Common myeloid progenitor, CD34-positive (primary cell): Measurements from ENCODE around the gene GLT8D2.
"Not testable (repeated sequence)": the region's sequence is repeated elsewhere in the genome, so short reads cannot be mapped to it uniquely, and the experiment has no call there.

Experiments used
- CTCF ChIA-PET: fragments of 350-600 bp; sonication (Branson Sonifier 250); formaldehyde crosslinking; loops from one replicate; lab custom pipeline; 2021; ENCODE audit warnings: antibody characterized with exemption; lab: Charles Lee
- POLR2A ChIA-PET: fragments of 350-600 bp; sonication (Branson Sonifier 250); formaldehyde crosslinking; loops from one replicate; lab custom pipeline; 2021; ENCODE audit warnings: antibody characterized with exemption; lab: Charles Lee
- DNase-seq, 3 donors: peaks; one replicate each; pipeline versions ENCODE4 v3.0.0 to v3.0.0-alpha.2; 2013
- H3K27ac ChIP-seq, 2 experiments: 1 replicate in 1 of 2; 2 replicates in 1 of 2; pipeline ENCODE4 v1.7.0; 2013; ENCODE audit warnings: inconsistent platforms in 2 of 2, low read length in 2 of 2, mild to moderate bottlenecking in 2 of 2, low read depth in 1 of 2, moderate library complexity in 1 of 2; ENCODE audit not compliant: severe bottlenecking in 2 of 2, insufficient read depth in 1 of 2, poor library complexity in 1 of 2
- H3K27me3 ChIP-seq, 5 experiments: replicated peaks in 2 of 5; 1 replicate in 3 of 5; 2 replicates in 2 of 5; pipeline versions ENCODE4 v1.6.1 to v1.7.0; 2013; ENCODE audit warnings: low read length in 4 of 5, mild to moderate bottlenecking in 2 of 5, moderate library complexity in 2 of 5, inconsistent platforms in 1 of 5; ENCODE audit not compliant: insufficient read depth in 5 of 5, control insufficient read depth in 4 of 5
- H3K36me3 ChIP-seq, 4 experiments: 1 replicate in 2 of 4; 2 replicates in 2 of 4; pipeline versions ENCODE4 v1.6.1 to v1.7.0; 2013; ENCODE audit warnings: low read length in 3 of 4, control low read depth in 1 of 4, mild to moderate bottlenecking in 1 of 4; ENCODE audit not compliant: control insufficient read depth in 4 of 4, insufficient read depth in 4 of 4
- H3K4me1 ChIP-seq, 4 experiments: 1 replicate in 3 of 4; 2 replicates in 1 of 4; pipeline versions ENCODE4 v1.6.1 to v1.7.1; 2013; ENCODE audit warnings: low read length in 3 of 4, mild to moderate bottlenecking in 3 of 4, control low read depth in 1 of 4, inconsistent platforms in 1 of 4, moderate library complexity in 1 of 4; ENCODE audit not compliant: control insufficient read depth in 4 of 4, insufficient read depth in 4 of 4; ENCODE audit errors: control extremely low read depth in 1 of 4
- H3K4me3 ChIP-seq, 7 experiments: 1 replicate in 4 of 7; 2 replicates in 3 of 7; pipeline versions ENCODE4 v1.5.1 to v1.7.0; 2013; ENCODE audit warnings: mild to moderate bottlenecking in 7 of 7, low read length in 6 of 7, moderate library complexity in 6 of 7, inconsistent platforms in 2 of 7, low read depth in 2 of 7, control low read depth in 1 of 7; ENCODE audit not compliant: insufficient read depth in 4 of 7, control insufficient read depth in 1 of 7; ENCODE audit errors: extremely low read depth in 1 of 7
- H3K9me3 ChIP-seq, 5 experiments: 1 replicate in 4 of 5; 2 replicates in 1 of 5; pipeline versions ENCODE4 v1.6.1 to v1.7.1; 2013; ENCODE audit warnings: low read length in 4 of 5, mild to moderate bottlenecking in 2 of 5, inconsistent platforms in 1 of 5, low read depth in 1 of 5, moderate library complexity in 1 of 5; ENCODE audit not compliant: control insufficient read depth in 4 of 5, insufficient read depth in 2 of 5; ENCODE audit errors: control extremely low read depth in 1 of 5
- WGBS: methylation state at CpG from one replicate; pipeline ENCODE4 v1.1.5; 2013; ENCODE audit not compliant: insufficient coverage; 5-methylcytosine and 5-hydroxymethylcytosine counted together

The GLT8D2 gene

DNA sequence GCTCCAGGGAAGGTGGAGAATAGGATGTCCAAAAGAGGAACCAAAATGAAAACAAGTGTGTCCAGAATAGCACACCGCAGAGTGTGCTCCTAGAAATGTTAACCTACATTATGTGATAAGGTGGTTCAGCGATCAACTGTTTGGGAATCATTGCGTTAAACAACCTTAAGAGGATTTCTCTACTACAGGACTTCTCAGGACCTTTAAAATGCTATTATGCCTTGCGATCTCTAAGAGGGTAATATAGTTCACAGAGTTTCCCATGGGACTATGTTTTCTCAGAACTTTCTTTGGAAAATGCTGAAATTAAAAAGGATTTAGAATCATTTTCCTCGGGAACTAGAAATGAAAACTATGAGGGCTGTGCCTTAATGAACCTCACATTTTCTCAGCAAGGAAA lies 1.8 kb downstream of the GLT8D2 start:
- ChIA-PET POLR2A (no interaction called here), CTCF (interaction anchor here (1.7 kb wide), 1 partner anchor 61 kb away, joined by 4 read pairs; no protein-coding TSS in a partner anchor)
- no peaks in the 10 kb centered on the region for H3K36me3 ChIP-seq
- H3K4me1 ChIP-seq, result peaks cover 4 to 18% (median 12%) of the 10 kb centered on the region in 4 experiments
- no peaks in the 10 kb centered on the region for H3K9me3 ChIP-seq
- H3K4me3 ChIP-seq, result no peak overlapping the region
- WGBS, result 100% methylated on average over 4 of the region's 5 CpGs
- H3K27me3 ChIP-seq, result peaks cover 0 to 19% (median 9%) of the 10 kb centered on the region in 5 experiments
- no peak for DNase-seq
- H3K27ac ChIP-seq, result no peak overlapping the region

DNA sequence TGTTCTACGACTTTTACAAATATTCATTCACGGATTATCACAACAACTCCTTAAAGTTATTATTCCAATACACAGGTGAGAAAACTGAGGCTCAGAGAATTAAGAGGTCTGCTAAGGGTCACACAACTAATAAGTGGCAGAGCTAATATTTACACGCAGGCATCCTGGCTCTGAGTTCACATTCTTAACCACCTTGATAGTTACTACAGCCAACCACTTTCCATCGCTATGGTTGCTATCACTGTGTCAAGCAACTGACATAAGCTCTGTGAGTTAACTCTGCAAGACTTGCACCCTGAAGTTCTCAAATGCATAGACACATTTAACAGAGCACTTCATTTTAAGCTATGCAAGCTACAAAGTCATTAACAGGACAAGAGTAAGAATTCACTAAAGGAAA lies 3.7 kb downstream of the GLT8D2 start:
- DNase-seq, result no peak
- POLR2A ChIA-PET, result no interaction called here
- 100% methylated on average over 2 of the region's 4 CpGs for WGBS

DNA sequence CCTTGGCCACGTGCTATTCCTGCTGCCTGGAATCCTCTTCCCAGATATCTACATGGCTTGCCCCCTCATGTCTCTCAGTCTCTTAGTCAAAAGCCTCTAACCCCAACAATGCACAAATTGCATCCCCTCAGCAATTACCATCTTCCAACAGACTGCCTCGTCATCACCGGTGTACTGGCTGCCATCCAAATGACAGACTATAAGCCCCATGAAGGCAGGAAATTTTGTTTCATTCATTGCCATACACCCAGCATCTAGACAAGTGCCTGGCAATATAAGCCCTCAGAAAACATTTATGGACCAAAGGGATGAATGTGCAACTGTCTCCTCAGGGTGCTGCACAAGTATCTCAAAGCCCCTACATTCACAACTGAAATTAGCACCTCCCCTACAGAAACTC lies 5.8 kb downstream of the GLT8D2 start:
- H3K27me3 ChIP-seq, result peaks cover 0 to 2% (median 0%) of the 10 kb centered on the region in 5 experiments
- POLR2A ChIA-PET, result no interaction called here
- H3K4me3 ChIP-seq, result no peak overlapping the region
- 100% methylated on average over 3 of the region's 3 CpGs for WGBS
- CTCF ChIA-PET, result no interaction called here
- H3K27ac ChIP-seq, result no peak overlapping the region
- H3K4me1 ChIP-seq, result peaks cover 0 to 8% (median 0%) of the 10 kb centered on the region in 4 experiments
- no peaks in the 10 kb centered on the region for H3K36me3 ChIP-seq
- peaks cover 0 to 2% (median 0%) of the 10 kb centered on the region in 5 experiments for H3K9me3 ChIP-seq
- no peak for DNase-seq

More for the DNA sequence above, 3.7 kb downstream of the GLT8D2 start:
- H3K4me3 ChIP-seq, result no peak overlapping the region
- CTCF ChIA-PET, result interaction anchor here (1.2 to 1.7 kb wide), 2 partner anchors 11 to 63 kb away, joined by 3 to 4 read pairs; no protein-coding TSS in a partner anchor
- H3K36me3 ChIP-seq, result no peaks in the 10 kb centered on the region
- H3K27me3 ChIP-seq, result peaks cover 0 to 15% (median 3%) of the 10 kb centered on the region in 5 experiments
- H3K4me1 ChIP-seq, result peaks cover 4 to 18% (median 12%) of the 10 kb centered on the region in 4 experiments
- no peak overlapping the region for H3K27ac ChIP-seq
- H3K9me3 ChIP-seq, result no peaks in the 10 kb centered on the region

DNA sequence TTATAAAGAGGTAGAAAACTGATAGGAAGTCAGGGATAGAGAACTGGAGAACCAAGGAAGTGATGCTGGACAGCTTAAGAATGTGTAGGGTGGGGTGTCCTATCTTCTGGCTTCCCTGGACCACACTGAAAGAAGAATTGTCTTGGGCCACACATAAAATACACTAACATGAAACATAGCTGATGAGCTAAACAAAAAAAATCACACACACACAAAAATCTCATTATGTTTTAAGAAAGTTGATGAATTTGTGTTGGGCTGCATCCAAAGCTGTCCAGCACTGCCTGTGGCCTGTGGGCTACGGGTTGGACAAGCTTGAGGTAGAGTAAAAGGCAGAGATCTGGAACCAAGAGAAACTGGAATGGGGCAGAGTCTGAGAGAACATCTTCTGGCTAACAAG lies 7.4 kb downstream of the GLT8D2 start:
- Histone ChIP-seq H3K4me1 (peaks cover 0 to 8% (median 0%) of the 10 kb centered on the region in 4 experiments), H3K4me3 (no peak overlapping the region), H3K27me3 (peaks cover 0 to 2% (median 0%) of the 10 kb centered on the region in 5 experiments), H3K36me3 (no peaks in the 10 kb centered on the region), H3K27ac (no peak overlapping the region), H3K9me3 (peaks cover 0 to 2% (median 0%) of the 10 kb centered on the region in 5 experiments)
- DNase-seq, result no peak
- CTCF ChIA-PET, result no interaction called here
- 86% methylated on average over 1 of the region's 1 CpG for WGBS
- POLR2A ChIA-PET, result no interaction called here

DNA sequence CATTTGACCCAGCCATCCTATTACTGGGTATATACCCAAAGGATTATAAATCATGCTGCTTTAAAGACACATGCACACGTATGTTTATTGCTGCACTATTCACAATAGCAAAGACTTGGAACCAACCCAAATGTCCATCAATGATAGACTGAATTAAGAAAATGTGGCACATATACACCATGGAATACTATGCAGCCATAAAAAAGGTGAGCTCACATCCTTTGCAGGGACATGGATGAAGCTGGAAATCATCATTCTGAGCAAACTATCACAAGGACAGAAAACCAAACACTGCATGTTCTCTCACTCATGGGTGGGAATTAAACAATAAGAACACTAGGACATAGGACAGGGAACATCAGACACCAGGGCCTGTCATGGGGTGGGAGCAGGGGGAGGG lies 10.2 kb downstream of the GLT8D2 start:
- H3K27me3 ChIP-seq, H3K36me3 ChIP-seq, DNase-seq, POLR2A ChIA-PET, H3K4me1 ChIP-seq, H3K4me3 ChIP-seq, CTCF ChIA-PET, H3K27ac ChIP-seq, H3K9me3 ChIP-seq: not testable (repeated sequence)
- WGBS, result no CpG with 5 or more reads among the region's 1 CpG

DNA sequence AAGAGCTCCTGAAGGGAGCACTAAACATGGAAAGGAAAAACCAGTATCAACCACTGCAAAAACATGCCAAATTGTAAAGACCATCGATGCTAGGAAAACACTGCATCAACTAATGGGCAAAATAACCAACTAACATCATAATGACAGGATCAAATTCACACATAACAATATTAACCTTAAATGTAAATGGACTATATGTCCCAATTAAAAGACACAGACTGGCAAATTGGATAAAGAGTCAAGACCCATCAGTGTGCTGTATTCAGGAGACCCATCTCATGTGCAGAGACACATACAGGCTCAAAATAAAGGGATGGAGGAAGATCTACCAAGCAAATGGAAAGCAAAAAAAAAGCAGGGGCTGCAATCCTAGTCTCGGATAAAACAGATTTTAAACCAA lies 13.8 kb downstream of the GLT8D2 start:
- CTCF ChIA-PET, H3K4me3 ChIP-seq, H3K27me3 ChIP-seq, POLR2A ChIA-PET, H3K36me3 ChIP-seq, DNase-seq, H3K4me1 ChIP-seq, H3K9me3 ChIP-seq, H3K27ac ChIP-seq: not testable (repeated sequence)
- WGBS, result no CpG with 5 or more reads among the region's 2 CpGs

DNA sequence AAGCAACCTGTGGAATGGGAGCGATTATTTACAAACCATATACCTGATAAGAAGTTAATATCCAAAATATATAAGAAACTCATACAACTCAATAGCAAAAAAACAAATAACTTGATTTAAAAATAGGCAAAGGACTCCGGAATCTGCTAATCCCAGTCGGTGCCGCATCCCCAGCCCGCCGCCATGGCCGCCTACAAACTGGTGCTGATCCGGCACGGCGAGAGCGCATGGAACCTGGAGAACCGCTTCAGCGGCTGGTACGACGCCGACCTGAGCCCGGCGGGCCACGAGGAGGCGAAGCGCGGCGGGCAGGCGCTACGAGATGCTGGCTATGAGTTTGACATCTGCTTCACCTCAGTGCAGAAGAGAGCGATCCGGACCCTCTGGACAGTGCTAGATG lies 19.4 kb downstream of the GLT8D2 start:
- H3K27me3 ChIP-seq, POLR2A ChIA-PET, H3K9me3 ChIP-seq, H3K4me1 ChIP-seq, DNase-seq, CTCF ChIA-PET, H3K4me3 ChIP-seq, H3K36me3 ChIP-seq, H3K27ac ChIP-seq: not testable (repeated sequence)
- no CpG with 5 or more reads among the region's 27 CpGs for WGBS
